Frontal cortex (tissue), 4 donors: ENCODE data around the gene CIC. TPM values are rescaled to one million over a fixed set of nuclear protein-coding genes. Genes with fewer than 3 reads are reported as not detected.
"Not testable (repeated sequence)": the region's sequence is repeated elsewhere in the genome, so short reads cannot be mapped to it uniquely, and the experiment has no call there.

Source experiments
- DNase-seq, 2 donors: peaks; one replicate each; pipeline ENCODE4 v3.0.0; 2012; ENCODE audit warnings: low spot score in 2 of 2
- FAIRE-seq: peaks from 2 replicates; lab custom pipeline; 2012; peaks lifted over from hg19 to GRCh38; lab: Jason Lieb, UNC
- total RNA-seq: library from RNA; depleted of rRNA; stranded (reverse); fragments of >200 nt; gene quantifications from one replicate; pipeline ENCODE4 v1.2.3, GENCODE V29; 2014
- donor health status: control.
- donor health status: control.
- donor health status: control.

Gene CIC
- total RNA-seq, 1 donor from 2014 or later, result 15.5 TPM

- DNase-seq (peak; percentile 57 to 81), FAIRE-seq (no peak)
These were observed 14.8 kb upstream of the CIC start for GRCh38 chr19:42254089-42254849.

- FAIRE-seq, result no peak
- peak; percentile 96 to 98 for DNase-seq
These were observed 13.9 kb upstream of the CIC start, which contains the start of gene ERF for GRCh38 chr19:42254850-42255765. Gene ERF (minus strand): TSS chr19:42255128. CDS start chr19:42254999, 129 bp downstream.

GRCh38 chr19:42255766-42256745, 13.0 kb upstream of the CIC start:
- peak in 1 of 2 donors; percentile 63 for DNase-seq
- FAIRE-seq, result no peak

GRCh38 chr19:42257842-42258241, 11.2 kb upstream of the CIC start:
- not testable (repeated sequence) for FAIRE-seq, DNase-seq

- FAIRE-seq, result no peak
- no peak for DNase-seq
These were observed 7.3 kb upstream of the CIC start for GRCh38 chr19:42261763-42262162.

- not testable (repeated sequence) for DNase-seq, FAIRE-seq
These were observed 2.9 kb upstream of the CIC start for GRCh38 chr19:42266105-42266504.

GRCh38 chr19:42266928-42267603, 2.0 kb upstream of the CIC start:
- not testable (repeated sequence) for FAIRE-seq, DNase-seq

GRCh38 chr19:42267644-42268141, 1.4 kb upstream of the CIC start:
- FAIRE-seq (no peak), DNase-seq (no peak)

GRCh38 chr19:42268142-42268703, 829 bp upstream of the CIC start:
- DNase-seq, result peak; percentile 89 to 90
- peak; percentile 94 for FAIRE-seq

GRCh38 chr19:42269478-42270345, 660 bp downstream of the CIC start:
- no peak for DNase-seq
- no peak for FAIRE-seq

GRCh38 chr19:42270346-42271044, 1.4 kb downstream of the CIC start:
- FAIRE-seq, result no peak

GRCh38 chr19:42271045-42271419, 2.0 kb downstream of the CIC start:
- DNase-seq, result no peak
- FAIRE-seq, result no peak

More at GRCh38 chr19:42270346-42271044, 1.4 kb downstream of the CIC start:
- DNase-seq, result peak in 1 of 2 donors; percentile 60

GRCh38 chr19:42271861-42272534, 2.9 kb downstream of the CIC start:
- DNase-seq, result no peak
- FAIRE-seq, result no peak

GRCh38 chr19:42272535-42272897, 3.5 kb downstream of the CIC start:
- FAIRE-seq (no peak), DNase-seq (no peak)

- no peak for FAIRE-seq
- DNase-seq, result no peak
These were observed 3.9 kb downstream of the CIC start for GRCh38 chr19:42272989-42273406.

GRCh38 chr19:42273407-42274064, 4.5 kb downstream of the CIC start:
- FAIRE-seq, result no peak
- no peak for DNase-seq
